ENCODE results near the gene IL13RA1.

- no peak for TF ChIP-seq CTCF (IDR thresholded peaks at IDR 0.05)
- TF ChIP-seq ZFX (IDR thresholded peaks at IDR 0.05; ENCODE audit: borderline replicate concordance), result no peak
These were observed 13.0 kb downstream of the IL13RA1 start for GRCh38 chrX:118740276-118740889.

Data from 22Rv1 (cell line).